Skin of body (tissue), 2 donors: ENCODE data around the gene VWF. TPM values are rescaled to one million over a fixed set of nuclear protein-coding genes. Genes with fewer than 3 reads are reported as not detected.

Source experiments
- DNase-seq: peaks from one replicate; lab custom pipeline; 2025; lab: John Stamatoyannopoulos, UW
- total RNA-seq: library from RNA; depleted of rRNA; stranded (reverse); fragments of >200 nt; gene quantifications from one replicate; pipeline ENCODE4 v1.2.3, GENCODE V29; 2014

The VWF gene
- total RNA-seq, 1 donor from 2014 or later = 51.8 TPM

- no peak for DNase-seq
Observed at GRCh38 chr12:5960783-5961182, 163.7 kb downstream of the VWF start.

- DNase-seq = no peak
Observed at GRCh38 chr12:5956987-5957386, 167.5 kb downstream of the VWF start.

GRCh38 chr12:5954661-5955060 is 169.8 kb downstream of the VWF start:
- DNase-seq = no peak

- no peak for DNase-seq
Observed at GRCh38 chr12:5953835-5954586, 170.5 kb downstream of the VWF start.

GRCh38 chr12:5952031-5952430 is 172.4 kb downstream of the VWF start:
- no peak for DNase-seq

- no peak for DNase-seq
Observed at GRCh38 chr12:5948696-5949095, 175.8 kb downstream of the VWF start.

- DNase-seq = no peak
Observed at GRCh38 chr12:5947006-5947405, 177.5 kb downstream of the VWF start.

GRCh38 chr12:5946388-5946787 is 178.1 kb downstream of the VWF start:
- DNase-seq = no peak

GRCh38 chr12:5945071-5946008 is 179.1 kb downstream of the VWF start, which contains the start of gene ANO2:
TSS of gene ANO2 (minus strand) at chr12:5945259. CDS start at chr12:5945217, 42 bp downstream.
- no peak for DNase-seq

GRCh38 chr12:5944688-5945070 is 179.8 kb downstream of the VWF start:
- no peak for DNase-seq

GRCh38 chr12:5944053-5944452 is 180.4 kb downstream of the VWF start:
- DNase-seq = no peak

GRCh38 chr12:5941907-5942306 is 182.6 kb downstream of the VWF start:
- DNase-seq = no peak

- DNase-seq = no peak
Observed at GRCh38 chr12:5927732-5928516, 196.5 kb downstream of the VWF start.

- no peak for DNase-seq
Observed at GRCh38 chr12:5925646-5926045, 198.8 kb downstream of the VWF start.

GRCh38 chr12:5924342-5924741 is 200.1 kb downstream of the VWF start:
- no peak for DNase-seq

GRCh38 chr12:5923751-5924150 is 200.7 kb downstream of the VWF start:
- DNase-seq = no peak

- no peak for DNase-seq
Observed at GRCh38 chr12:5923043-5923605, 201.3 kb downstream of the VWF start.

GRCh38 chr12:5921966-5922899 is 202.2 kb downstream of the VWF start:
- no peak for DNase-seq

GRCh38 chr12:5921027-5921909 is 203.2 kb downstream of the VWF start:
- DNase-seq = no peak
